Esophagus muscularis mucosa (tissue), 4 donors: Measurements from ENCODE around the gene AIPL1.

Experiments used
- EP300 ChIP-seq: sonication (generic); formaldehyde crosslinking; IDR thresholded peaks from one replicate; pipeline ENCODE4 v1.6.1; 2017; ENCODE audit warnings: antibody characterized with exemption
- POLR2A ChIP-seq: fragments of 450-650 bp; IDR thresholded peaks from one replicate; pipeline ENCODE4 v1.6.1; 2017; ENCODE audit warnings: antibody characterized with exemption, moderate library complexity, mild to moderate bottlenecking, low read depth
- POLR2AphosphoS5 ChIP-seq, 2 donors: sonication (generic); formaldehyde crosslinking; IDR thresholded peaks; one replicate each; pipeline ENCODE4 v1.6.1; 2017; ENCODE audit warnings: antibody characterized with exemption in 2 of 2
- TF ChIP-seq, protein P1 (sequence below), 3 experiments: fragments of 200-600 bp in 2 of 3; fragments of 450-650 bp in 1 of 3; sonication (generic) in 2 of 3; IDR thresholded peaks; one replicate each; pipeline ENCODE4 v1.5.1; 2017 to 2019; ENCODE audit warnings: antibody characterized with exemption in 3 of 3, mild to moderate bottlenecking in 2 of 3, moderate library complexity in 1 of 3

DNA sequence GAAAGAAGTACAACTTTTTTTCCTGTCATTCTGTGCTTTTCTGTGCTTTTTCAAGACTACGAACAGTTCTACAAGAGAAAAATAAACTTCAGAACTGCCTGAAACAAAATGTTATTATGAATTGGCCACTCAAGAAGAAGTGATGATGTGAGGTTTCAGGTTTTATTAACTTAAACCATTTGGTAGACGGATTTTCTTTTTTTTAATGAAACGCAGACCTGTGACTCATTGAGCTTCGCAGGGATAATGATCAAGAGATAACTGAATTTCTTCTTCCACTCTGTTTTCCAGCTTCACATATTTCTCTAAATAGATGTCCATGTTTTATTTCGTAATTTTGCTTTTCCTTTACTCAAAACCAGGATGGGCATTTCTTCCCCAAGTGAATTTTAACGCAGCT lies 32.7 kb downstream of the AIPL1 start:
- no peak for TF ChIP-seq POLR2A
- TF ChIP-seq, protein P1, sequence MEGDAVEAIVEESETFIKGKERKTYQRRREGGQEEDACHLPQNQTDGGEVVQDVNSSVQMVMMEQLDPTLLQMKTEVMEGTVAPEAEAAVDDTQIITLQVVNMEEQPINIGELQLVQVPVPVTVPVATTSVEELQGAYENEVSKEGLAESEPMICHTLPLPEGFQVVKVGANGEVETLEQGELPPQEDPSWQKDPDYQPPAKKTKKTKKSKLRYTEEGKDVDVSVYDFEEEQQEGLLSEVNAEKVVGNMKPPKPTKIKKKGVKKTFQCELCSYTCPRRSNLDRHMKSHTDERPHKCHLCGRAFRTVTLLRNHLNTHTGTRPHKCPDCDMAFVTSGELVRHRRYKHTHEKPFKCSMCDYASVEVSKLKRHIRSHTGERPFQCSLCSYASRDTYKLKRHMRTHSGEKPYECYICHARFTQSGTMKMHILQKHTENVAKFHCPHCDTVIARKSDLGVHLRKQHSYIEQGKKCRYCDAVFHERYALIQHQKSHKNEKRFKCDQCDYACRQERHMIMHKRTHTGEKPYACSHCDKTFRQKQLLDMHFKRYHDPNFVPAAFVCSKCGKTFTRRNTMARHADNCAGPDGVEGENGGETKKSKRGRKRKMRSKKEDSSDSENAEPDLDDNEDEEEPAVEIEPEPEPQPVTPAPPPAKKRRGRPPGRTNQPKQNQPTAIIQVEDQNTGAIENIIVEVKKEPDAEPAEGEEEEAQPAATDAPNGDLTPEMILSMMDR (IDR thresholded peaks at IDR 0.05) = no peak
- TF ChIP-seq EP300 = no peak
- no peak for TF ChIP-seq POLR2AphosphoS5 (IDR thresholded peaks at IDR 0.05)
